Peyer's patch (tissue), 4 donors: ENCODE measurements around the gene GNAS.

Experiments used
- CTCF ChIP-seq, 6 experiments: fragments of 450-650 bp in 4 of 6; fragments of 200-600 bp in 2 of 6; sonication (generic) in 1 of 6; IDR thresholded peaks; one replicate each; pipeline ENCODE4 v1.5.1; 2017 to 2019; ENCODE audit warnings: antibody characterized with exemption in 6 of 6, mild to moderate bottlenecking in 3 of 6, moderate library complexity in 1 of 6
- POLR2A ChIP-seq, 2 donors: fragments of 450-650 bp; IDR thresholded peaks; one replicate each; pipeline ENCODE4 v1.5.1; 2017; ENCODE audit warnings: antibody characterized with exemption in 2 of 2, mild to moderate bottlenecking in 2 of 2, moderate library complexity in 2 of 2

- no peak for TF ChIP-seq CTCF (IDR thresholded peaks at IDR 0.05)
- no peak for TF ChIP-seq POLR2A (IDR thresholded peaks at IDR 0.05)
Observed at GRCh38 chr20:58845706-58846105, 6.8 kb upstream of the GNAS start.
